ENCODE results near the gene ACY1.
A peak's percentile ranks its signal among the peaks of the same experiment; 100 is the strongest.
"Not testable (repeated sequence)": the region's sequence is repeated elsewhere in the genome, so short reads cannot be mapped to it uniquely, and the experiment has no call there.

ACY1 gene

DNA sequence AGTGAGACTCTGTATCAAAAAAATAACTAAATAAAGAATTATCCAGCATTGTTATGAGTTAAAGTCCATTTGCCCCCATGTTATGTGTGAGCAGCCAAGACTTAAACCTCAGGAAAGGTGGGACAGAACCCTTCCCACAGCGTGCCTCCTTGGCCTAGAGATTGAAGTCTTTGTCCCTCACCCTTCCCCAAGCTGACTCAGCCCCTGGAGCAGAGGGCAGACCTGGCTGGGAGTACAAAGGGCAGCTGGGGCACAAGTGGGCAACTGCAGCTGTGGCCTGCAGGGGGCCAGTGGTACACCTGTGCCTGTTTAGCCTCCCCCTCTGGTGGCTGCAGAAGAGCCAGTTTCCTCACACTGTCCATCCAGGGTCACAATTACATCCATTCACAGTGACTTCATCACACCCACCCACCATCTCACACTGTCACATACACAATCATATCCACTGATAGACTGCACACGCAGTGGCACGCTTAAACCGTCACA lies 940 bp upstream of the ACY1 start:
- no peak for DNase-seq (ENCODE audit: low read depth in 1 of 2, low spot score in 1 of 2)

DNA sequence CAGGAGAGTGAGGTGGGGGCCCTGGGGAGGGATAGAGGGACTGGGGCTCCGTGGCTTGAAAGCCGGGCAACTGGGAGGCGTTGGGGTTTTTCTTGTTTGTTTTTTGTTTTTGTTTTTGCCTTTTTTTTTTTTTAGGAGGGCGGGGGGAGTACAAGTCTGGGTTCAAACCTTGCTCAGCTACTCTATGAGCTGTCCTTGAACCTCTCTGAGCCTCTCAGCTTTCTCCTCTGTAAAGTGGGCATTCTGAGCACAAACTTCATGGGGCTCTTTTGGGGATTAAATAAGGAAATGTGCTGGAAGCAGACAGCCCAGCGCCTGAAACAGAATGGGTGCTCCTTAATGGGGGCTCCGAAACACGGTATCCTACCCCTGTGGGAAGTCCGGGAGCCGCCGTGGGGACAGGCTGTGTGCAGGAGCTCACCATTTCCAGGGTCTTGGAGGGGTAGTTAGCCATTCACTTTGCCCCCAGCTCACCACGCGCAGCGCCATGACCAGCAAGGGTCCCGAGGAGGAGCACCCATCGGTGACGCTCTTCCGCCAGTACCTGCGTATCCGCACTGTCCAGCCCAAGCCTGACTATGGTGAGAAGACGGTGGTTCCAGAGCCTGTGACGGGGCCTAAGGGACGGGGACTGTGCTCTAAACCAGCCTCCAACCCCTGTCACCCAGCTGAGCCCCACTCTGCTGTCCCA lies 388 bp downstream of the ACY1 start:
- DNase-seq (ENCODE audit: low read depth in 1 of 2, low spot score in 1 of 2): no peak

DNA sequence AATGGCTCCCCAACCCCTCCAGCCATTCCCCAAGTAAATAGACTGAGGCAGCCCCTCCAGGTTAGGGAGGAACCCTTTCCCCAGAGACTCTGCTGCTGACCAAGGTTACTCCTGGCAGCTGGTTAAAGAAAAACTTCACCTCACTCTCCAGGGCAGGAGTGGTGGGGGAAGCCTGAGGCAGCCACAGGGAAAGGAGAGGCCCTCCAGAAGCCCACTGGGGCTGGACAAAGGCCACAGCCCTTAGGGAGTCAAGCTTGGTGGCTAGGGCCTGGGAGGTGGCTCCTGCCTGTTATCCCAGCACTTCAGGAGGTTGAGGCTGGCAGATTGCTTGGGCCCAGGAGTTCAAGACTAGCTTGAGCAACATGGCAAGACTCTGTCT lies 923 bp downstream of the ACY1 start:
- DNase-seq (ENCODE audit: low read depth in 1 of 2, low spot score in 1 of 2): no peak

DNA sequence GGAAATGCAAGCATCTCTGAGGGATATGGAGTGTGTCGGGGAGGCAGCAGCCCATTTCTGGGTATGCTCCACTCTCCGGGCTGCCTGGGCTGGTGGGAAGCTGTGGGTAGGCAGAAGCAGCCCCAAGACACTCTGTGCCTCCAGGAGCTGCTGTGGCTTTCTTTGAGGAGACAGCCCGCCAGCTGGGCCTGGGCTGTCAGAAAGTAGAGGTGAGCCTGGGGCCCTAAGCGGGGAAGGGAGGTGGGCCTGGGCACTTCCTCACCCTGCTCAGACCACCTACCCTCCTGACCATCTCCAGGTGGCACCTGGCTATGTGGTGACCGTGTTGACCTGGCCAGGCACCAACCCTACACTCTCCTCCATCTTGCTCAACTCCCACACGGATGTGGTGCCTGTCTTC lies 1.7 kb downstream of the ACY1 start:
- DNase-seq (ENCODE audit: low read depth in 1 of 2, low spot score in 1 of 2): no peak

GRCh38 chr3:51986010-51986947 lies 2.9 kb downstream of the ACY1 start:
- no peak for DNase-seq (ENCODE audit: low read depth in 1 of 2, low spot score in 1 of 2)

- no peak for DNase-seq (ENCODE audit: low read depth in 1 of 2, low spot score in 1 of 2)
These were observed 4.2 kb downstream of the ACY1 start for GRCh38 chr3:51987568-51987967.

DNA sequence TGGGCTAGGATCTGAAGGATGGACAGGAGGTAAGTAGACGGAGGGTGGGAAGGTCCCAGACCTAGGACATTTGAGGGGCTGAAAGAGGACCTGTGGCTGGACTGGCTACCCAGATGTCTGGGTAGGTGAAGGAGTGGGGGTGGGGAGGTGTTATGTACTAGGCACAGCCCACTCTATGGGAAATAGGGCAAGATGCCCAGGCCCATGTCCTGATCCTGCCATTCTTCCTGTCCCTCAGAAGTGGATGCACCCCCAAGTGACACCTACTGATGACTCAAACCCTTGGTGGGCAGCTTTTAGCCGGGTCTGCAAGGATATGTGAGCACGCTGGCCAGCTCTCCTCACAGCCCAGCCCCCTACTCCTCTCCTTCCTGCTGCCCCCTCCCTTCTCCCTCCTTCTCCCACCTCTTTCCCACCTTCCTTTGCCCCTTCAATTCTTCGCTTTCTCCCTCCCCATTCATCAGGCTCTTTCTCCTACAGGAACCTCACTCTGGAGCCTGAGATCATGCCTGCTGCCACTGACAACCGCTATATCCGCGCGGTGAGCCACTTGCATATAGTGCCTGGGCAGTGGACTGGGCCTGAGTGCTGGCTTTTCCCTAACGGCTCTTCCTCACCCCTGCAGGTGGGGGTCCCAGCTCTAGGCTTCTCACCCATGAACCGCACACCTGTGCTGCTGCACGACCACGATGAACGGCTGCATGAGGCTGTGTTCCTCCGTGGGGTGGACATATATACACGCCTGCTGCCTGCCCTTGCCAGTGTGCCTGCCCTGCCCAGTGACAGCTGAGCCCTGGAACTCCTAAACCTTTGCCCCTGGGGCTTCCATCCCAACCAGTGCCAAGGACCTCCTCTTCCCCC lies 5.2 kb downstream of the ACY1 start:
- no peak for DNase-seq (ENCODE audit: low read depth in 1 of 2, low spot score in 1 of 2)

GRCh38 chr3:51990501-51990971 lies 7.2 kb downstream of the ACY1 start:
- not testable (repeated sequence) for DNase-seq (ENCODE audit: low read depth in 1 of 2, low spot score in 1 of 2)

DNA sequence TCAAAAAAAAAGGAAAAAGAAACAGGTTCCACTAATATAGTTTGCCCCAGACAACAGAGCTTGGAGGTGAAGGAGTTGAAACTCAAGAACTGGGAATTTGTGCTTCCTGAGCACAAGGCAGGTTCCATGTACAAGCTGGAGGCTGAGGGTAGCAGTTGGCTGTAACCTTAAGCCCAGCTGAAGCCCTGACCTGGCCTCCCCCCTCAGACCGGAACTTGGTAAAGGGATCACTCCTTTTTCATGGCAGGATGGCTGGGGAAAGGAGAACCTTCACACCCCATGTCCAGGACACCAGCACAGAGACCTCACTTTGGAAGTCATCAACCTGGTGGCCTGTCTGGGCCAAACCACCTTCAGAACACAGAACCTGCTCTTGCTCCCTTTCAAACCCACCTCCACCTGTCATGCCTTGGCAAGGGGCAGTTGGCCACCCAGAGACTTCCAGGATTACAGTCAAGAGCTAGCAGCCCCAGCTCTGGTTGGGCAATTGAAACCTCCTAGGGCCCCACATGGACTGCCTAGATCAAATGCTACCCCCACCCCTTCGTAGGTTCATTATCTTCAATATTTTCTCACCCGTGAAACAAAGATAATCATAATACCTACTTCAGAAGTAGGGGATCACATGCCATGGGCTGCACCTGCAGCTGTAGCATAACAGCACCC lies 8.8 kb downstream of the ACY1 start:
- no peak for DNase-seq (ENCODE audit: low read depth in 1 of 2, low spot score in 1 of 2)

DNA sequence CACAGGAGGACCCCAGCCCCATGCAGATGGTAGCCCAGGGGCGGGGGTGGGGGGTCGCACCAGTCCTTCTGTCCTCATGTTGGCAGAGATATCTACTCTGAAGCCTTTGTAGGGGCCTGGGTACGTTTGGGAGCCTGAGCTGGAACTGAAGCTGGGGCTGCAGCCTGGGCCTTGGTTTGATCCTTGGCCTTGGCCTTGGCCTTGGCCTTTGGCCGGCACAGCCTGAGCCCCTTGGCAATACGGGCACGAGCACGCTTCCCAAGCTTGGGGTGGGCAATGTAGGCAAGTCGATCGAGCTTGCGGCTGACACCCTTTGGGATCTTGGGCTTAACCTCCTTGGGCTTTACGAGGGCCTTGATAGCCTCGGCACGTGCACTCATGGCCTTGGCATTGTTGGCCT lies 10.3 kb downstream of the ACY1 start:
- DNase-seq (ENCODE audit: low read depth in 1 of 2, low spot score in 1 of 2): not testable (repeated sequence)

DNA sequence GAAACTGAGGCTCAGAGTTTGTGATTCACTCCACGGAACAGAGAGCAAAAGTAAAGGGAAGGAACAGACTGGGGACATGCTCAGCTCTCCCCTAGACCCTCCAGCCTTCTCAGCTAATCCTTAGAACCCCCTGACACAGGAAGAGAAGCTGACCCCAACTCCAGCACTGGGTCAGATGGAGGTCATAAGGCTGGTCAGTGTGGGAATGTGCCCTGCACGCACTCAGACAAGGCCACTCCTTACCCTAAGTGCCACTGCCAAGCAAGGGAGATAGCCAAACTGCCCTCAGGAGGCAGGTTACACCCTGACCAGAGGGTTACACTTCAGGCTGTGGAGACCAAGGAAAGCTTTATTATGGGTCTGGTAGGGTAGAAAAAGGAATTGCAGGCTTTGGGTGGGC lies 11.2 kb downstream of the ACY1 start:
- DNase-seq (ENCODE audit: low read depth in 1 of 2, low spot score in 1 of 2): no peak

- DNase-seq (ENCODE audit: low read depth in 1 of 2, low spot score in 1 of 2): peak; percentile 80 to 86
These were observed 12.2 kb downstream of the ACY1 start, which contains the start of gene RPL29 for GRCh38 chr3:51995346-51996163. TSS of gene RPL29 (minus strand) at chr3:51995895. CDS start at chr3:51995461, 434 bp downstream.

DNA sequence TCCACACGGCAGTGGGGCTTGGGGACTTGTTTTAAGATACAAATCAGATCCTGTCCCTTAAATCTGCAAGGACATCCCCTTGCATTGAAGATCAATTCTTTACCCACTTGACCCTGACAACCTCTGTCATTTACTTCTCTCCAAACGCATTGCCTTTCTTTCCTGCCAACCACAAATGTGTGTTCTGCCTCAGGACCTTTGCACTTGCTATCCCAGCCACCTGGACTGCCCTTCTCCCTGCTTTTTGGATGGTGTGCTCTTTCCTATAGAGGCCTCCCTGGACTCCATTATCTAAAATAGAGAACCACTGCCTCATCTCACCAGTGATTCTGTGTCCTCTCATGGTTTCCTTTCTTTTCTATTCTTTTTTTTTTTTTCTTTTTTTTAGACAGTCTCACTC lies 13.8 kb downstream of the ACY1 start:
- DNase-seq (ENCODE audit: low read depth in 1 of 2, low spot score in 1 of 2): no peak

GRCh38 chr3:51997935-51998596 lies 14.7 kb downstream of the ACY1 start:
- DNase-seq (ENCODE audit: low read depth in 1 of 2, low spot score in 1 of 2): no peak

DNA sequence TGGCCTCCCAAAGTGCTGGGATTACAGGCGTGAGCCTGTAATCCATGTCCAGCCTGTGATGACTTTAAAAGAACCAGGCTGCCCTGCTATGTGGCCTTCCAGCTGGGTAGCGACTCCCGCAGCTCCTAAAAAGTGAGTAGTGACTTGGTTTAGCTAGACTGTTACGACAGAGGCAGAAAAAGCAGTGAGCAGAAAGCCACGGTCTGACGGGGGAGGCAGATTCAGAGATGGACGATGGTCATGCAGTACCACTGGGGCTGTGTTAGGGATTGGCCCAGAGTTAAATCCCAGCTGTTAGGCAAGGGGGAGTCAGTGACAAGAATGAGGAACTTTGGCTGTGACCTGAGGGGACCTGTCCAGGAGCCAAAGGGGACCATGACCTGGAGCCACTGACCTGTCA lies 15.4 kb downstream of the ACY1 start:
- no peak for DNase-seq (ENCODE audit: low read depth in 1 of 2, low spot score in 1 of 2)

- no peak for DNase-seq (ENCODE audit: low read depth in 1 of 2, low spot score in 1 of 2)
These were observed 16.5 kb downstream of the ACY1 start for GRCh38 chr3:51999846-52000245.

GRCh38 chr3:52001443-52001974 lies 18.2 kb downstream of the ACY1 start:
- peak; percentile 68 to 74 for DNase-seq (ENCODE audit: low read depth in 1 of 2, low spot score in 1 of 2)

DNA sequence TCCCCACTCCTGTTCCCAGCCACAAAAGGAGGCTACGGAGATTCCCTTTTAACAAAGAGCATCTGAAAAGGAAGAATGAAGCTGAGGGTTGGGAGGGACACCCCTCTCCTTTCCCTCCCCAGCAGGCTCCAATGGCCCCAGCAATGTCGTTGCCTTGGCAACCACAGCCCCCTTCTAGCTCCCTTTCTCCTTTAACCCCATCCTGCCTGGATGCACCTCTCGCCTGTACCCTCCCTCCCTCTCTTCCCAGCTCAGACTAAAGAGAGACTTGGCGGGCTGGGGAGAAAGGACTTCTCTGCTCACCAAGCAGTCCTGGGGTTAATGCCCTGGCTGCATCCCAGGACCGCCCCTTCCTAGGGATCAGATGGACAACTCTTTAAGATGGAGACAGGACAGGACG lies 19.4 kb downstream of the ACY1 start:
- DNase-seq (ENCODE audit: low read depth in 1 of 2, low spot score in 1 of 2): no peak

Measured in activated T-helper 1 cell treated with anti-CD3 and anti-CD28 coated beads, Interleukin-2, amount 50 U/mL, for 16 hours (primary cell).